Astrocyte of the cerebellum (primary cell): ENCODE measurements around the gene RAC2.
"Not testable (repeated sequence)": the region's sequence is repeated elsewhere in the genome, so short reads cannot be mapped to it uniquely, and the experiment has no call there.

Experiments used
- DNase-seq: peaks from one replicate; pipeline ENCODE4 v3.0.0-alpha.2; 2011; ENCODE audit warnings: low read depth
- H3K4me3 ChIP-seq: 2 replicates; pipeline ENCODE4 v1.5.1; 2011; ENCODE audit warnings: mild to moderate bottlenecking, low read depth, low read length, moderate library complexity
- in situ Hi-C: cut with HindIII; loops from 2 replicates; pipeline ENCODE4 v1.10.0; 2017; ENCODE audit warnings: low sequenced_read_pairs
- TF ChIP-seq, protein P1 (sequence below): IDR thresholded peaks from 2 replicates; pipeline ENCODE4 v1.5.1; 2012; ENCODE audit warnings: low read length, low read depth, moderate library complexity, mild to moderate bottlenecking; ENCODE audit errors: missing control alignments

The RAC2 gene

DNA sequence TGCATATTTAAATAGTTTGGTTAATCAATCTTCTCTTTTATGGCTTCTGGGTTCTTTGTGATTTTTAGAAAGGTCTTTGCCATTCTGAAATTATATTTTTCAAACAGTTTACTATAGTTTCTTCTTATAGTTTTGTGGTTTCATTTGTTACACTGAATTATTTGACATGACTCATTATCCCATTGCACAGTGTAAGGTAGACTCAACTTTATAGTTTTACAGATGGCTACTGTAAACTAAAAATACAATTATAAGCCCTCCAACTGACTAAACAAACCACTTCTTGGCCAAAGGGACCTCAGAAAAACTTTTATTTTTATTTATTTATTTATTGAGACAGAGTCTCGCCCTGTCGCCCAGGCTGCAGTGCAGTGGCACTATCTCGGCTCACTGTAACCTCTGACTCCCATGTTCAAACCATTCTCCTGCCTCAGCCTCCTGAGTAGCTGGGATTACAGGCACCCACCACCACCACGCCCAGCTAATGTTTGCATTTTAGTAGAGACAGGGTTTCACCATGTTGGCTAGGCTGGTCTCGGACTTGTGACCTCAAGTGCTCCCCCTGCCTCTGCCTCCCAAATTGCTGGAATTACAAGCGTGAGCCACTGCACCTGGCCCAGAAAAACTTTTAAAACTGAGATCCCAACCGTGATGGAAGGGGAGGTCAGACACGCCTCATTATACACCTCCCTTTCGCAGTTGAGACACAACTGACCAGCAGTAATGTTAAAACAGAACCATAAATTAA, 14.1 kb upstream of the RAC2 start:
- in situ Hi-C loops, result no loop called here
- no peak overlapping the region for H3K4me3 ChIP-seq
- TF ChIP-seq, protein P1, sequence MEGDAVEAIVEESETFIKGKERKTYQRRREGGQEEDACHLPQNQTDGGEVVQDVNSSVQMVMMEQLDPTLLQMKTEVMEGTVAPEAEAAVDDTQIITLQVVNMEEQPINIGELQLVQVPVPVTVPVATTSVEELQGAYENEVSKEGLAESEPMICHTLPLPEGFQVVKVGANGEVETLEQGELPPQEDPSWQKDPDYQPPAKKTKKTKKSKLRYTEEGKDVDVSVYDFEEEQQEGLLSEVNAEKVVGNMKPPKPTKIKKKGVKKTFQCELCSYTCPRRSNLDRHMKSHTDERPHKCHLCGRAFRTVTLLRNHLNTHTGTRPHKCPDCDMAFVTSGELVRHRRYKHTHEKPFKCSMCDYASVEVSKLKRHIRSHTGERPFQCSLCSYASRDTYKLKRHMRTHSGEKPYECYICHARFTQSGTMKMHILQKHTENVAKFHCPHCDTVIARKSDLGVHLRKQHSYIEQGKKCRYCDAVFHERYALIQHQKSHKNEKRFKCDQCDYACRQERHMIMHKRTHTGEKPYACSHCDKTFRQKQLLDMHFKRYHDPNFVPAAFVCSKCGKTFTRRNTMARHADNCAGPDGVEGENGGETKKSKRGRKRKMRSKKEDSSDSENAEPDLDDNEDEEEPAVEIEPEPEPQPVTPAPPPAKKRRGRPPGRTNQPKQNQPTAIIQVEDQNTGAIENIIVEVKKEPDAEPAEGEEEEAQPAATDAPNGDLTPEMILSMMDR, result no peak
- DNase-seq, result no peak

- no peak for DNase-seq
- in situ Hi-C loops, result no loop called here
- TF ChIP-seq, protein P1, result no peak
- no peak overlapping the region for H3K4me3 ChIP-seq
Measured at GRCh38 chr22:37256075-37256726, 12.1 kb upstream of the RAC2 start.

DNA sequence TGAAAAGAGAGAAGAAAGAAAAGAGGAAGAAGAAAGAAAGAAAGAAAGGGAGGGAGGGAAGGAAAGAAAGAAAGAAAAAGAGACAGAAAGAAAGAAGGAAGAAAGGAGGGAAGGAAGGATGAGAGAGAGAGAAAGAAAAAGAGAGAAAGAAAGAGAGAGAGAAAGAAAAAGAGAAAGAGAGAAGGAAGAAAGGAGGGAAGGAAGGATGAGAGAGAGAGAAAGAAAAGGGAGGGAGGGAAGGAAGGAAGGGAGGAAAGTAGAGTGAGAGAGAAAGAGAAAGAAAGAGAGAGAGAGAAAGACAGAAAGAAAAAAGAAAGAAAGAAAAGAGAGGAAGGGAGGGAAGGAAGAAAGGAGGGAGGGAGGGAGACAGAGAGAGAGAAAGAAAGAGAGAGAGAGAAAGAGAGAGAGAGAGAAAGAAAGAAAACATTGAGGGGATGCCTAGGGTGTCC, 11.5 kb upstream of the RAC2 start:
- TF ChIP-seq, protein P1, result no peak
- no peak overlapping the region for H3K4me3 ChIP-seq
- in situ Hi-C loops, result no loop called here
- no peak for DNase-seq

- in situ Hi-C loops, result no loop called here
- TF ChIP-seq, protein P1, result no peak
- no peak for DNase-seq
- H3K4me3 ChIP-seq, result no peak overlapping the region
Measured at GRCh38 chr22:37254867-37255233, 10.8 kb upstream of the RAC2 start.

GRCh38 chr22:37254209-37254866, 10.3 kb upstream of the RAC2 start:
- DNase-seq, result peak; percentile 60
- TF ChIP-seq, protein P1, result no peak
- in situ Hi-C loops, result no loop called here
- no peak overlapping the region for H3K4me3 ChIP-seq

DNA sequence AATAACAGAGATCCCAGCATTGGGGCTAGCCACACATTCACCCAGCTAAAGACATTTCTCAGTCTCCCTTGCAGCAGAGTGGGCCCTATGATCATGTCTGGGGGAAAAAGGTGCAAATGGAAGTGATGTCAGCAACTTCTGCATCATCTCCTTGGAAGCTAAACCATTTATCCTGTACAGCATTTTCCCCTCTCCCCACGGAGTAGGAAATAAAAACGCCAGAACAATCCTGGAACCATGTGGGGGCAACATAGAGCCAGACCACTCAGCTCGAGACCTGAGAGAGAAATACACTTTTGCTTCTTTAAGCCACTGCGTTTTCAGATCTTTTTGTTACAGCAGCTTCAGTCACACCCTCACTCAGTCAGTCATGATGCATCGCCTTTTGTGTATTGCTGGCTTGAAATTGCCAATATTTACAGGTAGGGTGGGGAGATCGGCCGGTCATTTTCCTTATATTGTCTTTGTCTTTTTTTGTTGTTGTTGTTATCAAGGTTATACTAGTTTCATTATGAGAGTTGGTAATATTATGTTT, 9.1 kb upstream of the RAC2 start:
- TF ChIP-seq, protein P1, result peak; percentile 44

GRCh38 chr22:37251836-37252235, 7.8 kb upstream of the RAC2 start:
- H3K4me3 ChIP-seq, in situ Hi-C loops, DNase-seq: not testable (repeated sequence)

More for the DNA sequence above, 9.1 kb upstream of the RAC2 start:
- in situ Hi-C loops, result no loop called here
- no peak for DNase-seq
- H3K4me3 ChIP-seq, result no peak overlapping the region
